ENCODE data around the gene LTF.

Gene LTF

GRCh38 chr3:46416125-46416810 is 48.4 kb downstream of the LTF start:
- Histone ChIP-seq H3K4me3 (ENCODE audit: insufficient read depth, low read depth, low read length) (no peak overlapping the region), H3K27ac (ENCODE audit: insufficient read depth, low read depth, low read length, poor library complexity, severe bottlenecking) (no peak overlapping the region), H3K36me3 (ENCODE audit: control insufficient read depth, insufficient read depth, low read length) (no peaks in the 10 kb centered on the region), H3K4me1 (ENCODE audit: control insufficient read depth, insufficient read depth, low read length) (no peaks in the 10 kb centered on the region), H3K9me3 (ENCODE audit: control insufficient read depth, low read length) (no peaks in the 10 kb centered on the region), H3K27me3 (ENCODE audit: control insufficient read depth, insufficient read depth, low read length, poor library complexity, severe bottlenecking) (no peaks in the 10 kb centered on the region)
- 88 to 92% methylated on average over 9 to 10 of the region's 10 CpGs for WGBS, 2 experiments

- 90 to 91% methylated on average over 4 of the region's 4 CpGs for WGBS, 2 experiments
These were observed 50.0 kb downstream of the LTF start for GRCh38 chr3:46414739-46415138.

DNA sequence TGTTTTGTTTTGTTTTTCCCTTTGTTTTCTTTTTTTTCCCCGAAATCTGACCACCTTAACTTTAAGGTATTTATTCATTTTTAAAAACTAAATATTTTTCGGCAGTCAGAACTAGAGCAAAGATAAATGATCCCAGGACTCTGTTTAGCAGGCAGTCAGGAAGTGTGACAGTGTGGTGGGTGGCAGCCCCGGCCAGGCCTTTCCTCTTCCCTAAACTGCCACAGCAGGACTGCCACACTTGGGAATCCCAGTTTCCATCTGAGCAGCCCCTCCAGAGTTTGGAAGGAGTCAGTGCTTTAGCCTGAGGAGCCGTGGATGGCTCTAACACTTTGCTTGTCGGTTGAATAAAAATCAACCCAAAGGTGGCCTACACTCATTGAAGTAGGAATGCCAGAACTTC is 50.8 kb downstream of the LTF start:
- Histone ChIP-seq H3K4me1 (ENCODE audit: control insufficient read depth, insufficient read depth, low read length) (no peaks in the 10 kb centered on the region), H3K36me3 (ENCODE audit: control insufficient read depth, insufficient read depth, low read length) (no peaks in the 10 kb centered on the region), H3K27ac (ENCODE audit: insufficient read depth, low read depth, low read length, poor library complexity, severe bottlenecking) (no peak overlapping the region), H3K9me3 (ENCODE audit: control insufficient read depth, low read length) (no peaks in the 10 kb centered on the region), H3K27me3 (ENCODE audit: control insufficient read depth, insufficient read depth, low read length, poor library complexity, severe bottlenecking) (no peaks in the 10 kb centered on the region), H3K4me3 (ENCODE audit: insufficient read depth, low read depth, low read length) (no peak overlapping the region)
- 92 to 94% methylated on average over 4 to 5 of the region's 5 CpGs for WGBS, 2 experiments

More at GRCh38 chr3:46414739-46415138, 50.0 kb downstream of the LTF start:
- Histone ChIP-seq H3K27ac (ENCODE audit: insufficient read depth, low read depth, low read length, poor library complexity, severe bottlenecking) (no peak overlapping the region), H3K36me3 (ENCODE audit: control insufficient read depth, insufficient read depth, low read length) (no peaks in the 10 kb centered on the region), H3K4me1 (ENCODE audit: control insufficient read depth, insufficient read depth, low read length) (no peaks in the 10 kb centered on the region), H3K9me3 (ENCODE audit: control insufficient read depth, low read length) (no peaks in the 10 kb centered on the region), H3K27me3 (ENCODE audit: control insufficient read depth, insufficient read depth, low read length, poor library complexity, severe bottlenecking) (no peaks in the 10 kb centered on the region), H3K4me3 (ENCODE audit: insufficient read depth, low read depth, low read length) (no peak overlapping the region)

DNA sequence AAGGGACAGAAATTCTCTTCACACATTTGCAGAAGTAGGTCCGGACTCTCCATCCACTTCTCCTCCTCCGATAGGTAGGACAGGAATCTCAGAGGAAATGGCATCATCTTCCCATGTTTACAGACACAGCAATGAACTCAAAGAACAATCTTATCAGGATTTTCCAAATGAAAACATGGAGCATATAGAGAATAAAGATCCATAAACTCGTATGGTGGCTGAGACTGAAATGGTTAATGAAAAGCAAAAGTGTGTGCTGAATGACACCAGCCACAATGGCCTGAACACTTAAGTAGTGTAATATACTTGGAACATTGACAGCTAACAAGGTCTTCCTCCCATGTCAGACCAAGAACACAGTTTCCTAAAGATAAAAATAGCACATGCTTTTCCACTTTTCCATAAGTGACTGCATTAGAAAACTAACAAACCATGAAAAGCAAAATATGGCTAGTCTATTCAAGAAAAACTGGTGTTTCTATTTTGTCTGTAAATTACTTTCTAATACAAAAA is 51.9 kb downstream of the LTF start:
- Histone ChIP-seq H3K9me3 (ENCODE audit: control insufficient read depth, low read length) (no peaks in the 10 kb centered on the region), H3K4me1 (ENCODE audit: control insufficient read depth, insufficient read depth, low read length) (no peaks in the 10 kb centered on the region), H3K4me3 (ENCODE audit: insufficient read depth, low read depth, low read length) (no peak overlapping the region), H3K27ac (ENCODE audit: insufficient read depth, low read depth, low read length, poor library complexity, severe bottlenecking) (no peak overlapping the region), H3K27me3 (ENCODE audit: control insufficient read depth, insufficient read depth, low read length, poor library complexity, severe bottlenecking) (no peaks in the 10 kb centered on the region), H3K36me3 (ENCODE audit: control insufficient read depth, insufficient read depth, low read length) (no peaks in the 10 kb centered on the region)
- WGBS, 2 experiments, result 92 to 100% methylated on average over 3 of the region's 3 CpGs

GRCh38 chr3:46411271-46411670 is 53.4 kb downstream of the LTF start:
- Histone ChIP-seq H3K4me1 (ENCODE audit: control insufficient read depth, insufficient read depth, low read length) (no peaks in the 10 kb centered on the region), H3K27me3 (ENCODE audit: control insufficient read depth, insufficient read depth, low read length, poor library complexity, severe bottlenecking) (no peaks in the 10 kb centered on the region), H3K36me3 (ENCODE audit: control insufficient read depth, insufficient read depth, low read length) (no peaks in the 10 kb centered on the region), H3K4me3 (ENCODE audit: insufficient read depth, low read depth, low read length) (no peak overlapping the region), H3K27ac (ENCODE audit: insufficient read depth, low read depth, low read length, poor library complexity, severe bottlenecking) (no peak overlapping the region), H3K9me3 (ENCODE audit: control insufficient read depth, low read length) (no peaks in the 10 kb centered on the region)
- WGBS, 2 experiments, result 96 to 97% methylated on average over 2 of the region's 2 CpGs

- Histone ChIP-seq H3K4me1 (ENCODE audit: control insufficient read depth, insufficient read depth, low read length) (no peaks in the 10 kb centered on the region), H3K4me3 (ENCODE audit: insufficient read depth, low read depth, low read length) (no peak overlapping the region), H3K9me3 (ENCODE audit: control insufficient read depth, low read length) (no peaks in the 10 kb centered on the region), H3K27me3 (ENCODE audit: control insufficient read depth, insufficient read depth, low read length, poor library complexity, severe bottlenecking) (no peaks in the 10 kb centered on the region), H3K27ac (ENCODE audit: insufficient read depth, low read depth, low read length, poor library complexity, severe bottlenecking) (no peak overlapping the region), H3K36me3 (ENCODE audit: control insufficient read depth, insufficient read depth, low read length) (no peaks in the 10 kb centered on the region)
- WGBS, 2 experiments, result 87 to 95% methylated on average over 2 of the region's 2 CpGs
These were observed 54.0 kb downstream of the LTF start for GRCh38 chr3:46410669-46411068.

- Histone ChIP-seq H3K27ac (ENCODE audit: insufficient read depth, low read depth, low read length, poor library complexity, severe bottlenecking) (no peak overlapping the region), H3K4me1 (ENCODE audit: control insufficient read depth, insufficient read depth, low read length) (no peaks in the 10 kb centered on the region), H3K36me3 (ENCODE audit: control insufficient read depth, insufficient read depth, low read length) (no peaks in the 10 kb centered on the region), H3K27me3 (ENCODE audit: control insufficient read depth, insufficient read depth, low read length, poor library complexity, severe bottlenecking) (no peaks in the 10 kb centered on the region), H3K4me3 (ENCODE audit: insufficient read depth, low read depth, low read length) (no peak overlapping the region), H3K9me3 (ENCODE audit: control insufficient read depth, low read length) (no peaks in the 10 kb centered on the region)
- 94 to 95% methylated on average over 8 to 9 of the region's 9 CpGs for WGBS, 2 experiments
These were observed 54.8 kb downstream of the LTF start for GRCh38 chr3:46409739-46410489.

- no peaks in the 10 kb centered on the region for H3K27me3 ChIP-seq (ENCODE audit: control insufficient read depth, insufficient read depth, low read length, poor library complexity, severe bottlenecking)
- H3K27ac ChIP-seq (ENCODE audit: insufficient read depth, low read depth, low read length, poor library complexity, severe bottlenecking), result no peak overlapping the region
- WGBS, 2 experiments, result 90% methylated on average over 7 of the region's 7 CpGs
- H3K9me3 ChIP-seq (ENCODE audit: control insufficient read depth, low read length), result no peaks in the 10 kb centered on the region
- H3K4me3 ChIP-seq (ENCODE audit: insufficient read depth, low read depth, low read length), result no peak overlapping the region
- H3K36me3 ChIP-seq (ENCODE audit: control insufficient read depth, insufficient read depth, low read length), result no peaks in the 10 kb centered on the region
- no peaks in the 10 kb centered on the region for H3K4me1 ChIP-seq (ENCODE audit: control insufficient read depth, insufficient read depth, low read length)
These were observed 55.9 kb downstream of the LTF start for GRCh38 chr3:46408853-46409252.

- no peak overlapping the region for H3K4me3 ChIP-seq (ENCODE audit: insufficient read depth, low read depth, low read length)
- no peaks in the 10 kb centered on the region for H3K36me3 ChIP-seq (ENCODE audit: control insufficient read depth, insufficient read depth, low read length)
- no peaks in the 10 kb centered on the region for H3K27me3 ChIP-seq (ENCODE audit: control insufficient read depth, insufficient read depth, low read length, poor library complexity, severe bottlenecking)
- no peaks in the 10 kb centered on the region for H3K9me3 ChIP-seq (ENCODE audit: control insufficient read depth, low read length)
- H3K4me1 ChIP-seq (ENCODE audit: control insufficient read depth, insufficient read depth, low read length), result no peaks in the 10 kb centered on the region
- WGBS, 2 experiments, result 95% methylated on average over 7 of the region's 7 CpGs
- no peak overlapping the region for H3K27ac ChIP-seq (ENCODE audit: insufficient read depth, low read depth, low read length, poor library complexity, severe bottlenecking)
These were observed 56.7 kb downstream of the LTF start for GRCh38 chr3:46407970-46408369.

- Histone ChIP-seq H3K9me3 (ENCODE audit: control insufficient read depth, low read length) (no peaks in the 10 kb centered on the region), H3K36me3 (ENCODE audit: control insufficient read depth, insufficient read depth, low read length) (no peaks in the 10 kb centered on the region), H3K27me3 (ENCODE audit: control insufficient read depth, insufficient read depth, low read length, poor library complexity, severe bottlenecking) (no peaks in the 10 kb centered on the region), H3K4me1 (ENCODE audit: control insufficient read depth, insufficient read depth, low read length) (no peaks in the 10 kb centered on the region), H3K27ac (ENCODE audit: insufficient read depth, low read depth, low read length, poor library complexity, severe bottlenecking) (no peak within 1 kb of the TSS), H3K4me3 (ENCODE audit: insufficient read depth, low read depth, low read length) (no peak within 1 kb of the TSS)
- WGBS, 2 experiments, result 82 to 85% methylated on average over 20 of the region's 20 CpGs
These were observed 57.7 kb downstream of the LTF start, which contains the start of the genes CCR5AS and CCRL2 for GRCh38 chr3:46406788-46407611. Gene CCR5AS, minus strand, starts transcription at chr3:46407066. Gene CCRL2, plus strand, starts transcription at chr3:46407259. Its CDS starts 821 bp downstream, at chr3:46408080.

Measured in ectodermal cell (in vitro differentiated cells).